GM21423 (cell line): Measurements from ENCODE around the gene SWSAP1.
"Not testable (repeated sequence)": the region's sequence is repeated elsewhere in the genome, so short reads cannot be mapped to it uniquely, and the experiment has no call there.

Experiments used
- ATAC-seq: cut with Tn5 transposase; IDR thresholded peaks from one replicate; pipeline ENCODE4 v1.9.1; 2021; ENCODE audit warnings: mild to moderate bottlenecking, moderate library complexity; ENCODE audit not compliant: unreplicated experiment

The SWSAP1 gene

GRCh38 chr19:11378319-11379189 lies 4.1 kb downstream of the SWSAP1 start:
- ATAC-seq: no peak

- ATAC-seq: not testable (repeated sequence)
Observed at GRCh38 chr19:11379269-11379845, 4.9 kb downstream of the SWSAP1 start.

GRCh38 chr19:11379857-11380350 lies 5.4 kb downstream of the SWSAP1 start:
- ATAC-seq: no peak

- peak; percentile 77 for ATAC-seq
Observed at GRCh38 chr19:11380653-11381537, 6.4 kb downstream of the SWSAP1 start.

- no peak for ATAC-seq
Observed at GRCh38 chr19:11382898-11383705, 8.6 kb downstream of the SWSAP1 start.

- ATAC-seq: no peak
Observed at GRCh38 chr19:11383706-11384048, 9.2 kb downstream of the SWSAP1 start.

GRCh38 chr19:11384778-11385129 lies 10.3 kb downstream of the SWSAP1 start:
- ATAC-seq: no peak

- no peak for ATAC-seq
Observed at GRCh38 chr19:11387162-11388034, 12.9 kb downstream of the SWSAP1 start.

GRCh38 chr19:11390359-11390758 lies 15.9 kb downstream of the SWSAP1 start:
- ATAC-seq: no peak

GRCh38 chr19:11390933-11391680 lies 16.6 kb downstream of the SWSAP1 start:
- no peak for ATAC-seq

GRCh38 chr19:11397089-11397610 lies 22.7 kb downstream of the SWSAP1 start:
- no peak for ATAC-seq

- ATAC-seq: no peak
Observed at GRCh38 chr19:11399667-11400066, 25.2 kb downstream of the SWSAP1 start.

- no peak for ATAC-seq
Observed at GRCh38 chr19:11400798-11401197, 26.3 kb downstream of the SWSAP1 start.

GRCh38 chr19:11401808-11402543 lies 27.5 kb downstream of the SWSAP1 start:
- no peak for ATAC-seq

- no peak for ATAC-seq
Observed at GRCh38 chr19:11404588-11405222, 30.2 kb downstream of the SWSAP1 start.

GRCh38 chr19:11405846-11406643 lies 31.6 kb downstream of the SWSAP1 start:
- no peak for ATAC-seq
